DND-41 (cell line): ENCODE measurements around the gene LEF1.

Experiments
- ATAC-seq: fragments of 200-7000 bp; cut with Tn5 transposase; 3 replicates; pipeline ENCODE4 v1.9.1; 2021; ENCODE audit warnings: low read depth; ENCODE audit not compliant: insufficient read depth
- DNase-seq: peaks from one replicate; pipeline ENCODE4 v3.0.0-alpha.2; 2020
- H2AFZ ChIP-seq: 2 replicates; pipeline ENCODE4 v1.6.0; 2012; ENCODE audit warnings: low read depth, low read length
- H3K27ac ChIP-seq: 2 replicates; pipeline ENCODE4 v1.5.1; 2012; ENCODE audit warnings: low read length, inconsistent platforms
- H3K27me3 ChIP-seq: fragments of 200-600 bp; sonication (generic); 2 replicates; pipeline ENCODE4 v1.6.0; 2012; ENCODE audit warnings: low read length, mild to moderate bottlenecking, inconsistent platforms; ENCODE audit not compliant: insufficient read depth, poor library complexity
- H3K36me3 ChIP-seq: 2 replicates; pipeline ENCODE4 v1.5.1; 2012; ENCODE audit warnings: low read length, inconsistent platforms; ENCODE audit not compliant: insufficient read depth
- H3K4me1 ChIP-seq: 2 replicates; pipeline ENCODE4 v1.5.1; 2012; ENCODE audit warnings: mild to moderate bottlenecking, low read length; ENCODE audit not compliant: insufficient read depth
- H3K4me2 ChIP-seq: 2 replicates; pipeline ENCODE4 v1.6.0; 2012; ENCODE audit warnings: mild to moderate bottlenecking, moderate library complexity, low read length, inconsistent platforms; ENCODE audit not compliant: insufficient read depth
- H3K4me3 ChIP-seq, 2 experiments: fragments of 200-600 bp in 1 of 2; shearing (Covaris generic) in 1 of 2; 2 replicates each; pipeline ENCODE4 v1.5.1; 2012 to 2016; ENCODE audit warnings: inconsistent platforms in 2 of 2, low read length in 2 of 2, mild to moderate bottlenecking in 2 of 2, low read depth in 1 of 2, moderate library complexity in 1 of 2
- H3K79me2 ChIP-seq: 2 replicates; pipeline ENCODE4 v1.6.0; 2012; ENCODE audit warnings: low read length, inconsistent platforms; ENCODE audit not compliant: insufficient read depth
- H3K9ac ChIP-seq: 2 replicates; pipeline ENCODE4 v1.6.0; 2012; ENCODE audit warnings: low read depth, mild to moderate bottlenecking, inconsistent platforms, low read length, moderate library complexity
- H3K9me3 ChIP-seq: 2 replicates; pipeline ENCODE4 v1.5.1; 2012; ENCODE audit warnings: low read length, moderate library complexity, mild to moderate bottlenecking, inconsistent platforms; ENCODE audit not compliant: insufficient read depth, severe bottlenecking
- H4K20me1 ChIP-seq: 2 replicates; pipeline ENCODE4 v1.6.0; 2012; ENCODE audit warnings: low read length; ENCODE audit not compliant: insufficient read depth
- EZH2 ChIP-seq: IDR thresholded peaks from 3 replicates; pipeline ENCODE4 v1.6.1; 2012; ENCODE audit warnings: borderline replicate concordance, low read depth, mild to moderate bottlenecking, moderate library complexity, low read length, inconsistent platforms; ENCODE audit not compliant: severe bottlenecking
- TF ChIP-seq, protein P1 (sequence below): IDR thresholded peaks from 2 replicates; pipeline ENCODE4 v1.5.1; 2012; ENCODE audit warnings: borderline replicate concordance, low read length, moderate library complexity, mild to moderate bottlenecking; ENCODE audit not compliant: poor library complexity, severe bottlenecking; ENCODE audit errors: extremely low read depth

Gene LEF1

DNA sequence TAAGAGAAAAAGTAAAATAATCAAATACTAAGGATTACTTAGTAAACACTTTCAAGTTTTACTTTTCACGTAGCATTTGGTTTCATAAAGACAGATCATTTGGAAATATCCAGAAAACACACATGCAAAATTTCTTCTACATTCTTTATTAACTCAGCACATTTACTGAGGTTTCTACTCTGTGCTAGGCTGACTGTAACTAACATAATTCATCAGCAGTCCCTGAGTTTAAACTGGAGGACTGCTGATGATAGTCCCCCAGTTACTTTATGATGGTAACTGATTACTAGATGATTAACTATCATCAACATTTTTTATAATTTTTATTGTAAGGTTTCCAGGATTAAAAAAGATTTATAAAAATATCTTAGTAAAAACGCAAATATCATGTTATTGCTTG lies 12.3 kb downstream of the LEF1 start:
- ATAC-seq (no peak), DNase-seq (no peak)
- H4K20me1 ChIP-seq, result peaks cover 88% of the 10 kb centered on the region
- no peak for TF ChIP-seq EZH2
- TF ChIP-seq, protein P1, sequence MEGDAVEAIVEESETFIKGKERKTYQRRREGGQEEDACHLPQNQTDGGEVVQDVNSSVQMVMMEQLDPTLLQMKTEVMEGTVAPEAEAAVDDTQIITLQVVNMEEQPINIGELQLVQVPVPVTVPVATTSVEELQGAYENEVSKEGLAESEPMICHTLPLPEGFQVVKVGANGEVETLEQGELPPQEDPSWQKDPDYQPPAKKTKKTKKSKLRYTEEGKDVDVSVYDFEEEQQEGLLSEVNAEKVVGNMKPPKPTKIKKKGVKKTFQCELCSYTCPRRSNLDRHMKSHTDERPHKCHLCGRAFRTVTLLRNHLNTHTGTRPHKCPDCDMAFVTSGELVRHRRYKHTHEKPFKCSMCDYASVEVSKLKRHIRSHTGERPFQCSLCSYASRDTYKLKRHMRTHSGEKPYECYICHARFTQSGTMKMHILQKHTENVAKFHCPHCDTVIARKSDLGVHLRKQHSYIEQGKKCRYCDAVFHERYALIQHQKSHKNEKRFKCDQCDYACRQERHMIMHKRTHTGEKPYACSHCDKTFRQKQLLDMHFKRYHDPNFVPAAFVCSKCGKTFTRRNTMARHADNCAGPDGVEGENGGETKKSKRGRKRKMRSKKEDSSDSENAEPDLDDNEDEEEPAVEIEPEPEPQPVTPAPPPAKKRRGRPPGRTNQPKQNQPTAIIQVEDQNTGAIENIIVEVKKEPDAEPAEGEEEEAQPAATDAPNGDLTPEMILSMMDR, result no peak
- peaks cover 100% of the 10 kb centered on the region for H3K79me2 ChIP-seq
- no peaks in the 10 kb centered on the region for H3K9me3 ChIP-seq
- H3K4me2 ChIP-seq, result peak overlapping the region; percentile 65
- H3K36me3 ChIP-seq, result peaks cover 99% of the 10 kb centered on the region
- H2AFZ ChIP-seq, result no peak overlapping the region
- peak overlapping the region; percentile 15 for H3K9ac ChIP-seq
- peak overlapping the region; percentile 55; the same call in 1 of the 2 replicates for H3K27ac ChIP-seq
- no peaks in the 10 kb centered on the region for H3K27me3 ChIP-seq
- peaks cover 92% of the 10 kb centered on the region for H3K4me1 ChIP-seq
- peak overlapping the region in 1 of 2 experiments; percentile 6; a peak in 1 of 4 replicates for H3K4me3 ChIP-seq

DNA sequence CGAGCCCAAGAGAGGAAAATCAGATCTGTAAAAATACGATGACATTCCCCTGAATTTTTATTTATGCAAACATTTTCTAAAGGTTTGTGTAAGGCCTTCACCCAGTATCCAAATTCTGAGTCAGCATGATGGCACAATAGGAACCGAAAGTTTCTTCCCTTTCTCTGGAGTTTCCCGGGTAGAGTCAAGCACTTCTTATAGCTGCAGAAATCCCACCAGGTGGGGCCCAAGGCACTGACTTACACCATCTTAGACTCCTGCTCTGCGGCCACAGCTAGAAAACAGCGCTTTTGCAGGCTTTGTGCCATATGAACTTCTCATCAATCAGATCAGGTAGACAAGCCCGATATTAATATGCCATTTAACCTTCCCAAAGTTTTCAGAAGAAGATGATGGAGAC lies 13.4 kb downstream of the LEF1 start:
- Histone ChIP-seq H4K20me1 (peaks cover 88% of the 10 kb centered on the region), H3K9me3 (no peaks in the 10 kb centered on the region), H3K36me3 (peaks cover 99% of the 10 kb centered on the region), H3K27ac (peak overlapping the region; percentile 55), H3K27me3 (no peaks in the 10 kb centered on the region), H3K4me2 (peak overlapping the region; percentile 65), H3K9ac (peak overlapping the region; percentile 15; the same call in 1 of the 2 replicates), H3K79me2 (peaks cover 100% of the 10 kb centered on the region), H3K4me1 (peaks cover 92% of the 10 kb centered on the region), H2AFZ (no peak overlapping the region), H3K4me3 (peak overlapping the region in 1 of 2 experiments; percentile 38; a peak in 1 of 4 replicates)
- no peak for DNase-seq
- TF ChIP-seq EZH2, result no peak
- TF ChIP-seq, protein P1, result peak; percentile 43
- no peak for ATAC-seq

GRCh38 chr4:108152980-108153379 lies 15.8 kb downstream of the LEF1 start:
- no peak for TF ChIP-seq EZH2
- TF ChIP-seq, protein P1, result no peak
- Histone ChIP-seq H3K36me3 (peaks cover 92% of the 10 kb centered on the region), H3K4me1 (peaks cover 82% of the 10 kb centered on the region), H3K27ac (peak overlapping the region; percentile 33), H2AFZ (no peak overlapping the region), H3K4me2 (peak overlapping the region; percentile 65), H3K9ac (0 out of 2 replicates have a peak overlapping the region, but pooled peaks have one; percentile 5), H3K4me3 (peak overlapping the region in 1 of 2 experiments; percentile 2; a peak in 1 of 4 replicates), H3K79me2 (peaks cover 98% of the 10 kb centered on the region), H4K20me1 (peaks cover 81% of the 10 kb centered on the region), H3K9me3 (no peaks in the 10 kb centered on the region), H3K27me3 (no peaks in the 10 kb centered on the region)
- DNase-seq (no peak), ATAC-seq (no peak)
